Tibial nerve (tissue), 3 donors: Measurements from ENCODE around the gene MET.

Experiments used
- CTCF ChIP-seq, 5 experiments: fragments of 200-600 bp in 3 of 5; fragments of 450-650 bp in 2 of 5; sonication (generic) in 3 of 5; IDR thresholded peaks; one replicate each; pipeline ENCODE4 v1.5.1; 2016 to 2019; ENCODE audit warnings: antibody characterized with exemption in 5 of 5, mild to moderate bottlenecking in 3 of 5, moderate library complexity in 2 of 5
- POLR2A ChIP-seq, 2 donors: fragments of 450-650 bp; IDR thresholded peaks; one replicate each; pipeline ENCODE4 v1.6.1; 2017; ENCODE audit warnings: antibody characterized with exemption in 2 of 2, mild to moderate bottlenecking in 2 of 2, moderate library complexity in 2 of 2

GRCh38 chr7:116630357-116630756, 41.6 kb upstream of the MET start:
- TF ChIP-seq CTCF (IDR thresholded peaks at IDR 0.05) (no peak), POLR2A (IDR thresholded peaks at IDR 0.05) (no peak)
